Ishikawa (cell line): Measurements from ENCODE around the gene EFCAB5.

Experiments used
- CEBPB ChIP-seq: IDR thresholded peaks from 2 replicates; pipeline ENCODE4 v1.6.1; 2012
- CREB1 ChIP-seq: IDR thresholded peaks from 2 replicates; pipeline ENCODE4 v1.6.1; 2012; ENCODE audit warnings: low read depth
- EGR1 ChIP-seq: IDR thresholded peaks from 2 replicates; pipeline ENCODE4 v1.6.1; 2012
- EP300 ChIP-seq: IDR thresholded peaks from 2 replicates; pipeline ENCODE4 v1.6.1; 2012; ENCODE audit warnings: borderline replicate concordance
- FOXM1 ChIP-seq: IDR thresholded peaks from 2 replicates; pipeline ENCODE4 v1.6.1; 2012; ENCODE audit warnings: low read depth, borderline replicate concordance
- MAX ChIP-seq: IDR thresholded peaks from 2 replicates; pipeline ENCODE4 v1.6.1; 2012
- NFIC ChIP-seq: IDR thresholded peaks from 2 replicates; pipeline ENCODE4 v1.6.1; 2012
- RAD21 ChIP-seq: IDR thresholded peaks from 2 replicates; pipeline ENCODE4 v1.6.1; 2012; ENCODE audit warnings: low read depth
- REST ChIP-seq: IDR thresholded peaks from 2 replicates; pipeline ENCODE4 v1.6.1; 2012; ENCODE audit warnings: low read depth, mild to moderate bottlenecking
- TAF1 ChIP-seq: IDR thresholded peaks from 2 replicates; pipeline ENCODE4 v1.6.1; 2012; ENCODE audit warnings: low read depth, mild to moderate bottlenecking
- TCF12 ChIP-seq: IDR thresholded peaks from 2 replicates; pipeline ENCODE4 v1.6.1; 2012; ENCODE audit warnings: low read depth
- TEAD4 ChIP-seq: IDR thresholded peaks from 2 replicates; pipeline ENCODE4 v1.6.1; 2012
- USF1 ChIP-seq: IDR thresholded peaks from 2 replicates; pipeline ENCODE4 v1.6.1; 2012
- YY1 ChIP-seq: IDR thresholded peaks from 2 replicates; pipeline ENCODE4 v1.6.1; 2012; ENCODE audit warnings: low read depth
- ZBTB7A ChIP-seq: IDR thresholded peaks from 2 replicates; pipeline ENCODE4 v1.6.1; 2012; ENCODE audit warnings: low read depth

Gene EFCAB5

GRCh38 chr17:29941334-29941733, at the start of gene EFCAB5:
EFCAB5 (plus strand) TSS chr17:29941634; CDS start chr17:29941797, 163 bp downstream.
- TF ChIP-seq FOXM1 (no peak), RAD21 (no peak), CEBPB (no peak), YY1 (no peak), NFIC (no peak), TCF12 (no peak), EP300 (no peak), ZBTB7A (no peak), USF1 (no peak), EGR1 (no peak), TAF1 (no peak), REST (no peak), CREB1 (no peak)

GRCh38 chr17:29892201-29892600, 49.2 kb upstream of the EFCAB5 start:
- TF ChIP-seq TAF1, result no peak

- TF ChIP-seq FOXM1 (no peak), RAD21 (no peak), YY1 (no peak), TEAD4 (no peak), TAF1 (no peak), NFIC (no peak), MAX (no peak), REST (no peak), EP300 (no peak), CEBPB (no peak), USF1 (no peak), CREB1 (no peak), ZBTB7A (no peak), TCF12 (no peak), EGR1 (no peak)
Observed at GRCh38 chr17:29903471-29903870, 38.0 kb upstream of the EFCAB5 start.

GRCh38 chr17:29905086-29905878, 36.2 kb upstream of the EFCAB5 start:
- TF ChIP-seq REST, result no peak
- TF ChIP-seq CREB1, result no peak
- no peak for TF ChIP-seq CEBPB
- TF ChIP-seq EGR1, result no peak
- TF ChIP-seq USF1, result no peak
- no peak for TF ChIP-seq TEAD4
- no peak for TF ChIP-seq YY1
- TF ChIP-seq TCF12, result no peak
- no peak for TF ChIP-seq EP300
- no peak for TF ChIP-seq RAD21
- TF ChIP-seq ZBTB7A, result no peak
- no peak for TF ChIP-seq FOXM1
- no peak for TF ChIP-seq TAF1
- no peak for TF ChIP-seq MAX
- TF ChIP-seq NFIC, result no peak
